K562 (cell line): ENCODE results near the gene UQCRFS1. TPM values are rescaled to one million over a fixed set of nuclear protein-coding genes. Genes with fewer than 3 reads are reported as not detected.

ENCODE experiments used
- ATAC-seq: fragments of 200-7000 bp; cut with Tn5 transposase; 3 replicates; pipeline ENCODE4 v1.9.1; 2020; ENCODE audit warnings: moderate library complexity
- BruUV-seq: library from RNA; stranded (reverse); fragments of 400-500 nt; replicated peaks from 2 replicates; lab custom pipeline; 2021; lab: Mats Ljungman, UMichigan
- CTCF ChIA-PET: fragments of 300-600 bp; formaldehyde crosslinking; extraction: SDS; loops from one replicate; lab custom pipeline; 2021; ENCODE audit warnings: low intra/inter-chr PET ratio; lab: Yijun Ruan, JAX
- POLR2A ChIA-PET: fragments of 300-600, 350-650 bp; sonication (Branson Sonifier 250); formaldehyde crosslinking; extraction: SDS; loops from one replicate; lab custom pipeline; 2021; ENCODE audit warnings: antibody characterized with exemption, inconsistent platforms; lab: Yijun Ruan, JAX
- DNase-seq, 4 experiments: peaks; one replicate each; pipeline versions ENCODE4 v3.0.0 to v3.0.0-alpha.2; 2011 to 2018; ENCODE audit warnings: low spot score in 3 of 4, mixed read lengths in 3 of 4; ENCODE audit errors: extremely low read depth in 1 of 4
- FAIRE-seq: peaks from 2 replicates; lab custom pipeline; 2011; peaks lifted over from hg19 to GRCh38; lab: Jason Lieb, UNC
- H2AFZ ChIP-seq: 2 replicates; pipeline ENCODE4 v1.6.0; 2011; ENCODE audit warnings: low read depth, low read length, control low read depth, inconsistent platforms
- H3K27ac ChIP-seq: fragments of 200-600 bp; 3 replicates; pipeline ENCODE4 v1.8.0; 2011; ENCODE audit warnings: low read depth, mild to moderate bottlenecking, control low read depth, inconsistent platforms, low read length, moderate library complexity, mixed read lengths; ENCODE audit errors: extremely low read depth
- H3K27me3 ChIP-seq, 2 experiments: fragments of 300-600 bp in 1 of 2; 2 replicates in 1 of 2; 3 replicates in 1 of 2; pipeline versions ENCODE4 v1.6.0 to v1.8.0; 2011; ENCODE audit warnings: inconsistent platforms in 2 of 2, low read length in 2 of 2, mild to moderate bottlenecking in 1 of 2, mixed read lengths in 1 of 2, moderate library complexity in 1 of 2; ENCODE audit not compliant: control insufficient read depth in 2 of 2, insufficient read depth in 2 of 2
- H3K36me3 ChIP-seq: fragments of 300-600 bp; 3 replicates; pipeline ENCODE4 v1.8.0; 2011; ENCODE audit warnings: mild to moderate bottlenecking, low read length, inconsistent platforms; ENCODE audit not compliant: control insufficient read depth, insufficient read depth
- H3K4me1 ChIP-seq, 2 experiments: fragments of 200-600 bp in 1 of 2; replicated peaks in 1 of 2; 2 replicates in 1 of 2; 3 replicates in 1 of 2; pipeline versions ENCODE4 v1.5.1 to v1.8.0; 2011; ENCODE audit warnings: inconsistent platforms in 2 of 2, low read length in 2 of 2, mild to moderate bottlenecking in 1 of 2, mixed read lengths in 1 of 2, moderate library complexity in 1 of 2; ENCODE audit not compliant: control insufficient read depth in 2 of 2, insufficient read depth in 2 of 2
- H3K4me2 ChIP-seq: 2 replicates; pipeline ENCODE4 v1.6.1; 2011; ENCODE audit warnings: low read length, control low read depth, inconsistent platforms, mixed read lengths; ENCODE audit not compliant: insufficient read depth
- H3K4me3 ChIP-seq: fragments of 200-600 bp; sonication (generic), shearing (Covaris generic); 2 replicates; pipeline ENCODE4 v1.5.1; 2016; ENCODE audit warnings: control low read depth, inconsistent platforms
- H3K79me2 ChIP-seq: fragments of 200-600 bp; 3 replicates; pipeline ENCODE4 v1.8.0; 2011; ENCODE audit warnings: low read length, inconsistent platforms; ENCODE audit not compliant: control insufficient read depth, insufficient read depth
- H3K9ac ChIP-seq, 2 experiments: 2 replicates each; pipeline versions ENCODE4 v1.6.0 to v1.6.1; 2011; ENCODE audit warnings: low read depth in 2 of 2, low read length in 2 of 2, control low read depth in 1 of 2, inconsistent platforms in 1 of 2, mild to moderate bottlenecking in 1 of 2, mixed read lengths in 1 of 2; ENCODE audit not compliant: insufficient read depth in 1 of 2
- H3K9me1 ChIP-seq: one replicate; pipeline ENCODE4 v1.6.0; 2011; ENCODE audit warnings: inconsistent platforms, mild to moderate bottlenecking, low read length, moderate library complexity; ENCODE audit not compliant: control insufficient read depth, insufficient read depth
- H3K9me3 ChIP-seq: replicated peaks from 2 replicates; pipeline ENCODE4 v1.5.1; 2011; ENCODE audit warnings: low read depth, low read length, inconsistent platforms; ENCODE audit not compliant: control insufficient read depth, insufficient read depth
- H4K20me1 ChIP-seq: replicated peaks from 2 replicates; pipeline ENCODE4 v1.6.1; 2011; ENCODE audit warnings: low read length, inconsistent platforms, mixed read lengths; ENCODE audit not compliant: control insufficient read depth, insufficient read depth
- ARID3A ChIP-seq: IDR thresholded peaks from 2 replicates; pipeline ENCODE4 v1.6.1; 2012; ENCODE audit warnings: low read depth, low read length, improper control_type of control experiment, borderline replicate concordance
- CBX8 ChIP-seq: fragments of 200-600 bp; sonication (generic); IDR thresholded peaks from 2 replicates; pipeline ENCODE4 v1.6.1; 2012; ENCODE audit warnings: borderline replicate concordance, mixed run types, low read depth, mild to moderate bottlenecking, moderate library complexity, mixed read lengths, low read length, control low read depth, inconsistent platforms; ENCODE audit not compliant: poor library complexity, severe bottlenecking; ENCODE audit errors: extremely low read depth
- ETS1 ChIP-seq: conservative IDR thresholded peaks from 2 replicates; pipeline ENCODE4 v1.6.1; 2011; ENCODE audit warnings: low read depth, mild to moderate bottlenecking, low read length; ENCODE audit not compliant: control insufficient read depth
- HBP1 ChIP-seq: fragments of 450-650 bp; formaldehyde crosslinking; IDR thresholded peaks from 2 replicates; pipeline ENCODE4 v1.4.0; 2022; ENCODE audit warnings: missing genetic modification characterization
- LEF1 ChIP-seq: fragments of 450-650 bp; IDR thresholded peaks from 2 replicates; pipeline ENCODE4 v1.6.1; 2016; ENCODE audit warnings: mild to moderate bottlenecking
- NFRKB ChIP-seq: fragments of 450-650 bp; IDR thresholded peaks from 2 replicates; pipeline ENCODE4 v1.6.1; 2016; ENCODE audit warnings: low read depth
- PHB2 ChIP-seq: fragments of 450-650 bp; IDR thresholded peaks from 2 replicates; pipeline ENCODE4 v1.6.1; 2017; ENCODE audit warnings: low read depth
- RBBP5 ChIP-seq: fragments of 200-600 bp; sonication (generic); IDR thresholded peaks from 2 replicates; pipeline ENCODE4 v1.6.1; 2012; ENCODE audit warnings: borderline replicate concordance, mild to moderate bottlenecking, low read length, control low read depth, inconsistent platforms; ENCODE audit not compliant: insufficient read depth, poor library complexity, severe bottlenecking
- SMAD3 ChIP-seq: fragments of 450-650 bp; formaldehyde crosslinking; conservative IDR thresholded peaks from 2 replicates; pipeline ENCODE4 v1.4.0; 2020; ENCODE audit warnings: mild to moderate bottlenecking
- THAP7 ChIP-seq: fragments of 250-450 bp; sonication (Bioruptor Pico); IDR thresholded peaks from 2 replicates; pipeline ENCODE4 v1.5.0; 2021
- ZC3H11A ChIP-seq: IDR thresholded peaks from 2 replicates; pipeline ENCODE4 v1.6.1; 2012; ENCODE audit warnings: low read depth, low read length, improper control_type of control experiment
- ZNF354B ChIP-seq: fragments of 250-450 bp; sonication (Bioruptor Pico); IDR thresholded peaks from 2 replicates; pipeline ENCODE4 v1.4.0; 2020
- ZSCAN29 ChIP-seq: fragments of 450-650 bp; IDR thresholded peaks from 2 replicates; pipeline ENCODE4 v1.6.1; 2017
- WGBS: fragments of 100-300 bp; shearing (Covaris generic); methylation state at CpG from one replicate; pipeline ENCODE4 v1.1.6; 2016; ENCODE audit warnings: low coverage, mixed read lengths; ENCODE audit not compliant: insufficient coverage; ENCODE audit errors: missing lambda C conversion rate; 5-methylcytosine and 5-hydroxymethylcytosine counted together
- in situ Hi-C: fragments of 300-500 bp; cut with MboI; formaldehyde crosslinking; loops from 4 replicates; pipeline ENCODE4 v1.15.0; 2018; ENCODE audit warnings: inconsistent platforms, mixed read lengths
- intact Hi-C: fragments of 100-400 bp; cut with micrococcal nuclease; formaldehyde crosslinking; loops from 2 replicates; pipeline ENCODE4 v1.14.2; 2022
- polyA plus RNA-seq, 8 experiments: library from polyadenylated mRNA; depleted of rRNA in 4 of 8; stranded (reverse) in 5 of 8; unstranded in 3 of 8; fragments of >200 nt; fragmentation: Nextera tagmentation in 2 of 8; fragmentation: Illumina TruSeq in 1 of 8; extraction: Ambion mirVana in 2 of 8; extraction: Trizol in 1 of 8; gene quantifications; 2 replicates each; pipeline versions ENCODE4 v1.2.1 to v1.2.3, GENCODE V29; 2011 to 2014; ENCODE audit warnings: inconsistent platforms in 1 of 8, missing spikeins in 1 of 8
- total RNA-seq, 7 experiments: library from RNA; depleted of rRNA in 6 of 7; stranded (reverse); fragments of >200 nt in 6 of 7; fragmentation: Illumina TruSeq in 2 of 7; extraction: Trizol in 2 of 7; gene quantifications; 2 replicates each; pipeline versions ENCODE4 v1.2.1 to v1.2.3, GENCODE V29; 2011 to 2021; ENCODE audit warnings: low replicate concordance in 1 of 7

Gene UQCRFS1
- total and polyA plus RNA-seq, 9 of the 15 experiments (the other 6 are each of a cell fraction or from before 2014, with no cell fraction given) = 10.8 to 110 (median 64.7) TPM

- TF ChIP-seq RBBP5 = no peak
- TF ChIP-seq PHB2 = no peak
Observed at GRCh38 chr19:29215322-29215845, 2.4 kb upstream of the UQCRFS1 start (continued).

GRCh38 chr19:29214411-29214810, 1.5 kb upstream of the UQCRFS1 start:
- Histone ChIP-seq H2AFZ (no peak overlapping the region), H3K9me3 (no peaks in the 10 kb centered on the region), H3K27ac (no peak overlapping the region), H3K4me2 (no peak overlapping the region), H3K4me1 (peaks cover 3 to 12% of the 10 kb centered on the region in 2 experiments; a peak in 4 of 5 replicates)
- FAIRE-seq (no peak), ATAC-seq (no peak)
- POLR2A ChIA-PET = no interaction called here
- 3% methylated on average over 2 of the region's 2 CpGs for WGBS
- in situ Hi-C loops = no loop called here
- no TSS peak for BruUV-seq
- TF ChIP-seq ZNF354B (CRISPR knock-in tag) (no peak), ARID3A (no peak), NFRKB (no peak), ETS1 (no peak), ZSCAN29 (no peak), CBX8 (no peak), SMAD3 (CRISPR knock-in tag) (no peak), LEF1 (no peak), THAP7 (CRISPR knock-in tag) (no peak), ZC3H11A (no peak), HBP1 (no peak)
- TF ChIP-seq, all 486 proteins: peak for 0
- Histone ChIP-seq H3K4me3 (no peak overlapping the region), H3K9ac (no peak overlapping the region), H4K20me1 (peaks cover 10% of the 10 kb centered on the region), H3K79me2 (peaks cover 36% of the 10 kb centered on the region), H3K9me1 (no peaks in the 10 kb centered on the region), H3K27me3 (peaks cover 17 to 27% of the 10 kb centered on the region in 2 experiments), H3K36me3 (peaks cover 17% of the 10 kb centered on the region; the same call in 2 of the 3 replicates)
- no peak for DNase-seq
- intact Hi-C loops = no loop called here
- CTCF ChIA-PET = no interaction called here
